CD4-positive, alpha-beta memory T cell (primary cell): ENCODE results near the gene ENTHD1. TPM values are rescaled to one million over a fixed set of nuclear protein-coding genes. Genes with fewer than 3 reads are reported as not detected.

Source experiments
- polyA plus RNA-seq, 2 donors: library from polyadenylated mRNA; unstranded; fragments of 300-500 nt; fragmentation: Illumina TruSeq; gene quantifications; one replicate each; pipeline ENCODE4 v1.2.3, GENCODE V29; 2021
- total RNA-seq, 2 experiments: library from RNA; stranded (reverse); gene quantifications; one replicate each; pipeline ENCODE4 v1.2.3, GENCODE V29; 2021

Gene ENTHD1
- total and polyA plus RNA-seq, 4 experiments from 2014 or later: 0.10 to 0.47 (median 0.20) TPM

Other genes starting within 250 kb of the ENTHD1 start
- 100 to 1,000 TPM; 134 to 140 TPM for gene GRAP2, start 7.3 kb upstream of the ENTHD1 start, total RNA-seq
- 10 to 100 TPM; 53.1 to 86.7 TPM for gene GRAP2, start 7.3 kb upstream of the ENTHD1 start, polyA plus RNA-seq
- gene TMA7B, start 66.6 kb upstream of the ENTHD1 start, total RNA-seq: 10 to 100 TPM in 1 of 2 experiments, 1 to 10 TPM in 1; 9.3 to 10.2 TPM
- gene TMA7B, start 66.6 kb upstream of the ENTHD1 start, polyA plus RNA-seq: 1 to 10 TPM in 1 of 2 donors, not detected in 1; 3.3 TPM
- gene FAM83F, start 101.2 kb upstream of the ENTHD1 start, total RNA-seq: under 1 TPM in 1 of 2 experiments, not detected in 1; 0.29 TPM
- gene FAM83F, start 101.2 kb upstream of the ENTHD1 start, polyA plus RNA-seq: not detected